B cell (primary cell): ENCODE results near the gene APOM. TPM values are rescaled to one million over a fixed set of nuclear protein-coding genes. Genes with fewer than 3 reads are reported as not detected.

Source experiments
- ATAC-seq: fragments of 200-7000 bp; cut with Tn5 transposase; one replicate; pipeline ENCODE4 v1.10.0; 2021; ENCODE audit warnings: low read depth, mild to moderate bottlenecking, moderate number of reproducible peaks, moderate library complexity
- CTCF ChIA-PET: fragments of 350-600 bp; sonication (Branson Sonifier 250); formaldehyde crosslinking; loops from one replicate; lab custom pipeline; 2021; ENCODE audit warnings: antibody characterized with exemption, inconsistent platforms; lab: Charles Lee
- POLR2A ChIA-PET: fragments of 350-600 bp; sonication (Branson Sonifier 250); formaldehyde crosslinking; loops from one replicate; lab custom pipeline; 2021; ENCODE audit warnings: antibody characterized with exemption; lab: Charles Lee
- DNase-seq: peaks from one replicate; pipeline ENCODE4 v3.0.0; 2013
- H2AFZ ChIP-seq: 2 replicates; pipeline ENCODE4 v1.6.1; 2012; ENCODE audit warnings: mild to moderate bottlenecking, low read depth, low read length; ENCODE audit not compliant: insufficient read depth, poor library complexity, severe bottlenecking
- H3K27ac ChIP-seq, 2 donors: 1 replicate in 1 of 2; 2 replicates in 1 of 2; pipeline ENCODE4 v1.5.1; 2012 to 2013; ENCODE audit warnings: low read length in 2 of 2, mild to moderate bottlenecking in 2 of 2, moderate library complexity in 1 of 2
- H3K27me3 ChIP-seq, 4 experiments: fragments of 200-600 bp in 1 of 4; sonication (generic) in 1 of 4; replicated peaks in 1 of 4; 1 replicate in 2 of 4; 2 replicates in 2 of 4; pipeline versions ENCODE4 v1.6.1 to v1.7.0; 2013 to 2016; ENCODE audit warnings: low read length in 3 of 4, mild to moderate bottlenecking in 2 of 4, mixed read lengths in 1 of 4, moderate library complexity in 1 of 4; ENCODE audit not compliant: insufficient read depth in 4 of 4, control insufficient read depth in 3 of 4; ENCODE audit errors: control extremely low read depth in 1 of 4
- H3K36me3 ChIP-seq, 2 experiments: replicated peaks in 1 of 2; 1 replicate in 1 of 2; 2 replicates in 1 of 2; pipeline versions ENCODE4 v1.6.1 to v1.7.1; 2013; ENCODE audit warnings: low read length in 1 of 2; ENCODE audit not compliant: insufficient read depth in 2 of 2, control insufficient read depth in 1 of 2; ENCODE audit errors: control extremely low read depth in 1 of 2, extremely low read depth in 1 of 2
- H3K4me1 ChIP-seq, 2 donors: fragments of 200-600 bp in 1 of 2; sonication (generic) in 1 of 2; 1 replicate in 1 of 2; 2 replicates in 1 of 2; pipeline versions ENCODE4 v1.5.1 to v1.6.1; 2013 to 2017; ENCODE audit warnings: low read length in 2 of 2; ENCODE audit not compliant: control insufficient read depth in 2 of 2, insufficient read depth in 2 of 2
- H3K4me2 ChIP-seq: replicated peaks from 2 replicates; pipeline ENCODE3; 2012; ENCODE audit warnings: mild to moderate bottlenecking, low read depth, low read length; ENCODE audit not compliant: poor library complexity, severe bottlenecking
- H3K4me3 ChIP-seq, 5 experiments: fragments of 200-600 bp in 1 of 5; sonication (generic) in 1 of 5; 1 replicate in 3 of 5; 2 replicates in 2 of 5; pipeline versions ENCODE4 v1.5.1 to v1.7.0; 2011 to 2016; ENCODE audit warnings: low read length in 4 of 5, mild to moderate bottlenecking in 4 of 5, low read depth in 2 of 5, control low read depth in 1 of 5, moderate library complexity in 1 of 5; ENCODE audit not compliant: insufficient read depth in 1 of 5; ENCODE audit errors: control extremely low read depth in 1 of 5, extremely low read depth in 1 of 5
- H3K79me2 ChIP-seq: fragments of 200-600 bp; sonication (generic); one replicate; pipeline ENCODE4 v1.6.0; 2016; ENCODE audit warnings: low read length; ENCODE audit not compliant: control insufficient read depth, insufficient read depth
- H3K9ac ChIP-seq: fragments of 200-600 bp; sonication (generic); 2 replicates; pipeline ENCODE4 v1.6.1; 2017; ENCODE audit warnings: mild to moderate bottlenecking, low read length, moderate library complexity
- H3K9me3 ChIP-seq, 3 donors: one replicate each; pipeline versions ENCODE4 v1.6.1 to v1.7.1; 2013; ENCODE audit warnings: low read length in 2 of 3; ENCODE audit not compliant: control insufficient read depth in 2 of 3, insufficient read depth in 1 of 3; ENCODE audit errors: control extremely low read depth in 1 of 3
- H4K20me1 ChIP-seq: 2 replicates; pipeline ENCODE4 v1.6.0; 2012; ENCODE audit warnings: mild to moderate bottlenecking, low read length; ENCODE audit not compliant: insufficient read depth, control insufficient read depth, poor library complexity, severe bottlenecking
- H3K27ac Mint-ChIP-seq: one replicate; pipeline ENCODE4 v1.8.0; 2021; ENCODE audit warnings: mixed read lengths
- H3K27me3 Mint-ChIP-seq: one replicate; pipeline ENCODE4 v1.8.0; 2021; ENCODE audit warnings: mixed read lengths
- H3K4me1 Mint-ChIP-seq: one replicate; pipeline ENCODE4 v1.8.0; 2021; ENCODE audit warnings: mixed read lengths
- H3K4me3 Mint-ChIP-seq: one replicate; pipeline ENCODE4 v1.8.0; 2021; ENCODE audit warnings: mixed read lengths
- H3K9me3 Mint-ChIP-seq: one replicate; pipeline ENCODE4 v1.8.0; 2022; ENCODE audit warnings: mixed read lengths; ENCODE audit not compliant: insufficient read depth
- CTCF ChIP-seq: fragments of 200-600 bp; IDR thresholded peaks from one replicate; pipeline ENCODE4 v1.8.0; 2022; ENCODE audit warnings: antibody characterized with exemption, mild to moderate bottlenecking
- EZH2 ChIP-seq: IDR thresholded peaks from 2 replicates; pipeline ENCODE4 v1.6.1; 2012; ENCODE audit warnings: borderline replicate concordance, low read depth, mild to moderate bottlenecking, moderate library complexity, low read length; ENCODE audit not compliant: insufficient read depth, poor library complexity, severe bottlenecking
- WGBS: methylation state at CpG from one replicate; pipeline ENCODE4 v1.1.5; 2013; ENCODE audit warnings: missing lambda C conversion rate; ENCODE audit not compliant: insufficient coverage; 5-methylcytosine and 5-hydroxymethylcytosine counted together
- intact Hi-C: fragments of 100-400 bp; cut with micrococcal nuclease; formaldehyde crosslinking; loops from one replicate; pipeline ENCODE4 v1.10.0; 2022
- polyA plus RNA-seq: library from polyadenylated mRNA; depleted of rRNA; stranded (reverse); fragments of >200 nt; gene quantifications from 2 replicates; pipeline ENCODE4 v1.2.3, GENCODE V29; 2012
- total RNA-seq, 2 donors: library from RNA; stranded (reverse); fragments of 120-200 nt in 1 of 2; gene quantifications; 1 replicate in 1 of 2; 2 replicates in 1 of 2; pipeline versions ENCODE4 v1.2.3 to v1.2.4, GENCODE V29; 2013 to 2022

APOM gene
- total and polyA plus RNA-seq, 2 donors (not counting 1 experiment from before 2014, with no cell fraction given), result 3.6 to 11.6 TPM

GRCh38 chr6:31620586-31621319 is 34.9 kb upstream of the APOM start, which contains the start of gene PRRC2A:
TSS of gene PRRC2A (plus strand) at chr6:31620715. CDS start at chr6:31622790, 2,075 bp downstream.
- Histone ChIP-seq H3K9me3 (peaks cover 0 to 6% (median 0%) of the 10 kb centered on the region in 3 donors), H3K36me3 (peaks cover 4 to 33% of the 10 kb centered on the region in 2 experiments), H3K79me2 (peaks cover 21% of the 10 kb centered on the region), H3K27me3 (no peaks in the 10 kb centered on the region), H4K20me1 (peaks cover 6% of the 10 kb centered on the region), H3K4me2 (peak within 1 kb of the TSS; percentile 90), H3K4me3 (peak within 1 kb of the TSS; percentile 69 to 90 (median 84)), H3K27ac (peak within 1 kb of the TSS; percentile 97 to 99), H3K4me1 (peaks cover 19 to 27% of the 10 kb centered on the region in 2 donors), H2AFZ (peak within 1 kb of the TSS; percentile 76), H3K9ac (peak within 1 kb of the TSS; percentile 90)
- ChIA-PET POLR2A (interaction anchor here (0.6 to 1.7 kb wide), 13 partner anchors 18 to 408 kb away, joined by 3 to 7 read pairs (median 5); partner anchors contain the start of genes ATP6V1G2, BAG6, C6orf47 and DDX39B), CTCF (interaction anchor here (0.8 to 2.3 kb wide), 5 partner anchors 15 to 70 kb away, joined by 5 to 9 read pairs (median 5); partner anchors contain the start of gene NCR3)
- TF ChIP-seq EZH2 (no peak), CTCF (no peak)
- H3K27me3 Mint-ChIP-seq, result no peaks in the 10 kb centered on the region
- peak within 1 kb of the TSS; percentile 95 for H3K27ac Mint-ChIP-seq
- ATAC-seq (peak; percentile 28), DNase-seq (no peak)
- H3K4me1 Mint-ChIP-seq, result peaks cover 37% of the 10 kb centered on the region
- H3K4me3 Mint-ChIP-seq, result peak within 1 kb of the TSS; percentile 86
- intact Hi-C loops, result loop anchor here (1.0 to 5.0 kb wide), 9 partner anchors 22 to 337 kb away; partner anchors contain the start of genes BAG6, EHMT2, LSM2 and NELFE
- under 1% methylated on average over 43 of the region's 67 CpGs for WGBS
- H3K9me3 Mint-ChIP-seq, result no peaks in the 10 kb centered on the region
